GM21423 (cell line): ENCODE data around the gene DHX30.
"Not testable (repeated sequence)": the region's sequence is repeated elsewhere in the genome, so short reads cannot be mapped to it uniquely, and the experiment has no call there.

ENCODE experiments used
- ATAC-seq: cut with Tn5 transposase; IDR thresholded peaks from one replicate; pipeline ENCODE4 v1.9.1; 2021; ENCODE audit warnings: mild to moderate bottlenecking, moderate library complexity; ENCODE audit not compliant: unreplicated experiment

Gene DHX30

GRCh38 chr3:47882338-47882737 lies 79.4 kb downstream of the DHX30 start:
- ATAC-seq = no peak

GRCh38 chr3:47884603-47885002 lies 81.7 kb downstream of the DHX30 start:
- no peak for ATAC-seq

DNA sequence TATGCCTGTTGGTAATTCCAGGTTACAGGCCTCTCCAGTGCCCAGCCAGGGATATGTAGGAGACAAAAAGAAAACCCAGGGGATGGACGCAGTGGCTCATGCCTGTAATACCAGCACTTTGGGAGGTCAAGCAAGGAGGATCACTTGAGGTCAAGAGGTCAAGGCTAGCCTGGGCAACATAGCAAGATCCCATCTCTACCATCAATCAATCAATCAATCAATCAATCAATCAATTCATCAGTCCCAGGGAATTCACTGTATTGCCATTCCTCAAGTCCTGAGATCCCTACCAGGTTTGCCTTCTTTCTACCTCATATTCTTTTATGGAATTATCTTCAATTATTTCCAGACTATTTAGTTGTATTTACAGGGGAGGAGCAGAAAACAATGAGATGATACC lies 82.2 kb downstream of the DHX30 start:
- no peak for ATAC-seq

GRCh38 chr3:47887991-47888390 lies 85.1 kb downstream of the DHX30 start:
- not testable (repeated sequence) for ATAC-seq

GRCh38 chr3:47888986-47889757 lies 86.2 kb downstream of the DHX30 start:
- ATAC-seq = no peak

GRCh38 chr3:47890126-47890827 lies 87.3 kb downstream of the DHX30 start:
- ATAC-seq = no peak

DNA sequence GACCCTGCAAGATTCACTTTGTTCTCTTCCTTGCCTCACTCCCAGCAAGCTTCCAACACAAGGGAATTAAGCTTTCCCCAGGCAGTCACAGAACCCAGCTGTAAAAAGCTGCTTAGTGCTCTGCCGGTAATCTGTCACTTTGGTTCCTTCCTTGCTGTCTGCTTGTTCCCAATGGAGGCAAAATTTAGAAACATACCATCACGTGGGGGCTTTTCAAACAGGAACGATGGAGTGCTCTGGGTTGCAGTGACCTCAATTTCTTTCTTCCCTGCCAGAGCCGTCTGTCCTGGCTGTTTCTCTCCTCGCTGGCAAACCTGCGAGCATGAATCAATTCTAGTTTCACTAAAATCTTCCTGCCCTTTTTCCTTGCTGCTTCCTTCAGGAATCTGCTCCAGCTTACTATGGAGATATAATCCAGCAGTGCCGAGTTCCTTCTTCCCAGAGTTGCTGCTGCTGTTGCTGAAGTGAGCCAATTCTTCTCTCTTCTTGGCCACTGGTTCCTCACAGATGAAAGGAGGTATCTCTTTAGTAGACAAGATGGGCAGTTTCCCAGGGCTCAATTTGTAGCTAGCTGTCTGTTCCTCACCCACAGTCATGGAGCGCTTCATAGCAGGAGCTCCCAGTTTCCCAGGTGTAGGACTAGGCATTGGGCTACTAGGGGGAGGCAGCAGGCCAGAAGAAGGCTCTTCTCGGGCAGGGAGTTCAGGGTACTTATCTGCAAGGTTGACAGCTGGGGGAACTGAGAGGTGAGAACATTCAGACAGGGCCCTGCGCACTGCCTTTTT lies 88.1 kb downstream of the DHX30 start:
- ATAC-seq = no peak

DNA sequence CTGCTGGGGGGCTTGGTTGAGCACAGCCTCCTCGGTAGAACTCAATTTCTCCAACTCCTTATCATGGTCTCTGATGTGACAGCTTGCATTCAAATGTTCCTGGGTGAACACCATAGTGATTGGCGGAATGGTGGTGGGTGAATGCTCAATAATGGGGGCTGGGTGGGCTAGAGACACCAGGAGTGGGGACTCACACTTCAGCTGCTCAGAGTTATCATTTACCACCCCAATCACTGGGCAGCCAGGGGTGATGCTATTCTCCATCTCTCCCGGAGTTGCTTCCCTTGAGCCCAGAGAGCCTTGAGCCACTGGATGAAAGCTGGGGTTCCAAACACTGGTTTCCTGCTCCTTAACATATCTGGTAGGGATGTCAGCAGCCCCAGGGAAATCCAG lies 88.7 kb downstream of the DHX30 start:
- no peak for ATAC-seq

- ATAC-seq = no peak
Measured at GRCh38 chr3:47892286-47893040, 89.5 kb downstream of the DHX30 start.

DNA sequence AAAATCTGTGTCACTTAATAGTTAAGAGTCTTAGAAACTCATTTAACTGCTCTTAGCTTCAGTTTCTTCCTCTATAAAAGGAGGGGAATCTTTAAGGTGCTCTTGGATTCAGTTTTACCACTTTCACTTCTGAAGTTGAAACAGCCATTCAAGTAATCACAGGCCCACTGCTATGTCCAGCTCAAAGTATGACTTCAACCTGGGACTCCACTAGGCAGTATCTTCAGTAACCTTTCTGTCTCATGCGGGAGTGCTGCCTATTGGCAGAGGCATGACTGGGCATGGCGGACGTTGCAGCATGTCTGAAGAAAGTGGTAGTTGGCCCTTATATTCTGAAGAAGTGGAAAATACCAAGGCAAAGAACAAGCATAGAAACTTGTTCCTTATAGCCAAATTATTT lies 92.3 kb downstream of the DHX30 start:
- no peak for ATAC-seq

- no peak for ATAC-seq
Measured at GRCh38 chr3:47896736-47897135, 93.8 kb downstream of the DHX30 start.

- no peak for ATAC-seq
Measured at GRCh38 chr3:47897954-47898353, 95.0 kb downstream of the DHX30 start.

DNA sequence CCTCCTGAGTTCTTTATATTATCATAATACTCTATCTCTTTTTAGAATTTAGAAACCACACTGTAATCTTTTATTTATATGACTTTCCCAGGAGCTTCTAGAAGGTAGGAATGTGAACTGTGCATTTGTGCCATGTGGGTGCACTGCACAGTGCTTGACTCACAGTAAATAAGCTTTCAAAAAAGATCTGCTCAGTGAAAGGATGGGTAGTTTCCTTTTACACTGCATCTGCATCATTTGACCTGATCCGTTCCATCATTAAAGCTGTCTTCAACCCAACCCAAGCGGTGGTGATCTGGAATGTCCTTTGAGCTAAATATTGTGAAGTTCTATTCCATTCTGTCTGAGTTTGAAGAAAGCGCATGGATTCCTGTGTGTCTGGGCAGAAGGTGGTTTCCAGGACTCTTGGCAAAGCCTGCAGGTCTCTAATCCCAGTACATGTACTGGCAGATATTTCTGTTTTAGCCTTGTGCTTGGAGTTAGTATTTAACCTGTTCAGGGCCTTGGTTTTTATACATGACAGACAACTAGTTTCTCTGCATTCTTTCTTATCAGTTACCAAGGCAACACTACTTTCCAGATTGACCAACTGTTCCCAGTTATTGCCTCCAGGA lies 96.7 kb downstream of the DHX30 start:
- ATAC-seq = no peak
